Measurements from ENCODE around the gene ELMOD1. TPM values are rescaled to one million over a fixed set of nuclear protein-coding genes. Genes with fewer than 3 reads are reported as not detected.

Gene ELMOD1
- total RNA-seq: 2.1 and 2.8 TPM in 2 replicates

DNA sequence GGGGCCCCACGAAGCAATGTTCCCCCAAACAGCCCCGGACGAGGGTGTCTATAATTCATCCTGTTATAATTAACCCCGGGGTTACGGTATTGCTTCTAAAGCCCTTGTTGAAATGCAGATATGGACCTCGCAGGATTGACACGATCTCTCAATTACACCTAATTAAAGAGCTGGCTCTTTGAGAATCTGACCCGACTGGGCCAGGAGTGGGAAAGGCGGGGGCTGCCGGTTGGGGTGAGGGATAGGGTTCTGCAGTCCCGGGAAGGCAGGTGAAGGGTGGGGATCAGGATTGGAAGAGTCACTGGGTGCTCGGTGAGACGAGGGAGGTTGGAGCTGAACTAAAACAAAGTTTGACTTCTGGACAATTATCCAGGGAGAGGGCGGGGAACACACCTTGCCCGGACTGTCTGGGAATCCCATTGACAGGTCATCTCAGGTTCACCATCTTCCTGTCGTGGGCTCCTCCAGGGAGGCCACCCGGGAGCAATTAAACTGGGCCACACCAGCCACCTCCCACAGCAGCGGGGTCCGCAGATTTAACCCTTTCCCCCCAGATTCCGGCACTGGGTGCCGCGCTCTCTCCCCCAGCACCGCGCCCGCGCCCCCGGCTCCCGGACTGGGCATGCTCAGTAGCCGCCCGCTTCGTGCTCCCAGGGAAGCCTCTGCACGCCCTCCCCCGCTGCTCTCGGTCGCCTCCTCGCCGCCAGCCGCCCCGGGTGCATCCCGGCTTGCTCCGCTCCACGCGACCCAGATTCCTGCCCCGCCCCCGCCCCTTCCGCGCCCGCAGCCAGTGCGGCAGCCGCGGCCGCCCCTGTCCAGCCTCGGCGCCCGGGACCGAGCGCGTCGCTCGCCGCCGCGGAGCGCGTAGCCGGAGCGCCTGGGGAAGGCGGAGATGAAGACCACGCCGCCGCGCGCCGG is at the start of gene ELMOD1:
ELMOD1 (plus strand) TSS at position 688 of the 918 bp plus-strand sequence. CDS start 27,043 bp downstream, outside the sequence.

DNA sequence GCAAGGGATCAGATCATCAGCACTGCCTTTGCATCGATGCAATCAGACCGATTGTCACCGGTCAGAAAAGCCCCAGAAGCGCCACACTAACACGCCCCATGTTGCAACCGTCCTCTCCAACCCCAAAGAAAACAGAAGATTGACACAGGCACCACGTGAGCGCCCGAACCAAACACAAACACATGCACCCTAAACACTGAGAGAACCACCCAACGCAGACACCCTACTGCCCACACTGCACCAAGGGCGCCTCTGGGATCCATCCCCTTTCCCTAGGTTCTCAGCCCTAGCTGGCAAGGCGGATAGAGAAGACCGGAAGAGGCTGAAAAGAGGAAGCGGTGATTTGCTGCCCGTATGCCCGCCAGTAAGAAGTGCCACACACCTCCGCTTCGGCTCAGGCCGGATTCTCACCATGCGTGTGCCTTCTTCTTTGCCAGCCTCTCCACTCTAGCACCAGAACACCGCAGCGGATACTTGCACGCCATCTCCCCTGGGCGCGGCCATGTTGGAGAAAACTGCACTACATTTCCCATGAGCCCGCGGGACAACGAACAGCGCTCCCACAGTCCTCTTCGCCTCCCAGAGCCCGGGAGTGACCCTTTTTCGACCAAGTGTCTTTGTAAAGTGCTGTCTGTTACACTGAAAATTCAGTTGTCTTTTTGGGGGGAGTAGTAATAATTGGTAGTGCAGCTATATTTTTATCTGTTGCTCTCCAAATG is 25.6 kb upstream of the ELMOD1 start, which contains the start of gene ALKBH8:
ALKBH8 (minus strand) TSS at position 517 of the 719 bp plus-strand sequence. CDS start 4,842 bp downstream, outside the sequence.

DNA sequence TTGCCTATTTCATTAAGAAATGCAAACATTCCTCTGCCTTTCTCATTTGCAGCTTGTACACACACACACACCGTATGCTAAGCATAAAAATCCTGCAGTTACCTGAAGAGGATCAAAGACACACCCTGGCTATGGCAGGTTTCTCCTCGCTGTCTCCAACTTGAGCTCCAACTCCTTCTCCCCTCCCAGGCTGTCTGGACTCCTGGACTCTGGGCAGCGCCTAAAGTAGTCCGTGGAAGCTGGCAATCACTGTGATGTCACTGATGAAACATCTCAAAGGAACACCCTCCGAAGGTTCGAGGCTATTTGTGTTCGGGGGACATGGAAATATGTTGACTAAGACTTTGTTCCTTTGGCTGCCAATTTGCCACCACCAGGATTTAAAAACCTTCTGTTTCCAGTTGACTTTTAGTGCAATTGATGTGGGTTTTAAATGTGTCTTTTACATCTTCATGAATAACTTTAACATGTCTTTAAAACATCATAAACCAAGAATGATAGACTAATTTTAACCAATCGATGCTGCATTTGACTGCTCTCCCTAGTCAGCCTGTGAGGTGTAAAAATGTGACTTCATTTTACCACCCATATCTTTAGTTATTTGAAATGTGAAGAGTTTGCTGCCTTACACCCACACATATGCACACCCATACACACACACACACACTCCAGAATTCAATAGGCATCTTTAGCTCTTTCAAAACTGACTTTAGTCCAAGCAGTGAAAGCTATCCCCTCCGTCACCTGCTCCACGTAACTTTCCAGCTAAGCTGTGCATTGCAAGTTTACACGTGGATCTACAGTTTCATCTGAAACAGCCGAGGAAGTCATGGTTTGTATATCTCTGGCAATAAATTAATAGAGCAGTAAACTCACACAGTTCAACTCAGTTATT is 121.2 kb downstream of the ELMOD1 start, which contains the start of gene SLN:
SLN (minus strand) TSS at position 196 of the 895 bp plus-strand sequence.

Other genes starting within 250 kb of the ELMOD1 start
- 11.9 and 13.4 TPM in 2 replicates for gene CWF19L2, start 133.3 kb upstream of the ELMOD1 start, total RNA-seq
- gene ALKBH8, start 25.4 kb upstream of the ELMOD1 start, total RNA-seq: 10.7 and 13.6 TPM in 2 replicates
- gene SLN, start 120.9 kb downstream of the ELMOD1 start, total RNA-seq: not detected in 2 replicates